Ishikawa (cell line): ENCODE measurements around the gene CCDC6.
A peak's percentile ranks its signal among the peaks of the same experiment; 100 is the strongest.

ENCODE experiments used
- CEBPB ChIP-seq: IDR thresholded peaks from 2 replicates; pipeline ENCODE4 v1.6.1; 2012
- CREB1 ChIP-seq: IDR thresholded peaks from 2 replicates; pipeline ENCODE4 v1.6.1; 2012; ENCODE audit warnings: low read depth
- EGR1 ChIP-seq: IDR thresholded peaks from 2 replicates; pipeline ENCODE4 v1.6.1; 2012
- EP300 ChIP-seq: IDR thresholded peaks from 2 replicates; pipeline ENCODE4 v1.6.1; 2012; ENCODE audit warnings: borderline replicate concordance
- FOXM1 ChIP-seq: IDR thresholded peaks from 2 replicates; pipeline ENCODE4 v1.6.1; 2012; ENCODE audit warnings: low read depth, borderline replicate concordance
- MAX ChIP-seq: IDR thresholded peaks from 2 replicates; pipeline ENCODE4 v1.6.1; 2012
- NFIC ChIP-seq: IDR thresholded peaks from 2 replicates; pipeline ENCODE4 v1.6.1; 2012
- RAD21 ChIP-seq: IDR thresholded peaks from 2 replicates; pipeline ENCODE4 v1.6.1; 2012; ENCODE audit warnings: low read depth
- REST ChIP-seq: IDR thresholded peaks from 2 replicates; pipeline ENCODE4 v1.6.1; 2012; ENCODE audit warnings: low read depth, mild to moderate bottlenecking
- TAF1 ChIP-seq: IDR thresholded peaks from 2 replicates; pipeline ENCODE4 v1.6.1; 2012; ENCODE audit warnings: low read depth, mild to moderate bottlenecking
- TCF12 ChIP-seq: IDR thresholded peaks from 2 replicates; pipeline ENCODE4 v1.6.1; 2012; ENCODE audit warnings: low read depth
- TEAD4 ChIP-seq: IDR thresholded peaks from 2 replicates; pipeline ENCODE4 v1.6.1; 2012
- USF1 ChIP-seq: IDR thresholded peaks from 2 replicates; pipeline ENCODE4 v1.6.1; 2012
- YY1 ChIP-seq: IDR thresholded peaks from 2 replicates; pipeline ENCODE4 v1.6.1; 2012; ENCODE audit warnings: low read depth
- ZBTB7A ChIP-seq: IDR thresholded peaks from 2 replicates; pipeline ENCODE4 v1.6.1; 2012; ENCODE audit warnings: low read depth

CCDC6 gene

GRCh38 chr10:59868696-59869593, 37.4 kb downstream of the CCDC6 start:
- TF ChIP-seq FOXM1 = no peak
- TF ChIP-seq EP300 = no peak
- no peak for TF ChIP-seq RAD21
- TF ChIP-seq TAF1 = no peak
- TF ChIP-seq TCF12 = no peak
- no peak for TF ChIP-seq ZBTB7A

- TF ChIP-seq NFIC (no peak), TEAD4 (no peak), YY1 (no peak), CREB1 (no peak)
These were observed 38.8 kb downstream of the CCDC6 start for GRCh38 chr10:59867590-59867989.

GRCh38 chr10:59865101-59865500, 41.3 kb downstream of the CCDC6 start:
- peak; percentile 62 for TF ChIP-seq NFIC
- TF ChIP-seq TCF12 = peak; percentile 56; the same call in 1 of the 2 replicates
- no peak for TF ChIP-seq YY1
- TF ChIP-seq EGR1 = no peak
- TF ChIP-seq RAD21 = peak; percentile 89
- TF ChIP-seq TEAD4 = peak; percentile 43

GRCh38 chr10:59864141-59864962, 42.0 kb downstream of the CCDC6 start:
- TF ChIP-seq TEAD4 (no peak; the same call in 1 of the 2 replicates), YY1 (no peak), NFIC (peak; percentile 59)

- TF ChIP-seq CREB1 = no peak
- no peak for TF ChIP-seq RAD21
- no peak for TF ChIP-seq EGR1
- no peak for TF ChIP-seq MAX
- no peak for TF ChIP-seq TEAD4
- no peak for TF ChIP-seq CEBPB
- no peak for TF ChIP-seq ZBTB7A
- TF ChIP-seq USF1 = no peak
- no peak for TF ChIP-seq NFIC
- TF ChIP-seq YY1 = no peak
- TF ChIP-seq TAF1 = no peak
- TF ChIP-seq REST = no peak
- TF ChIP-seq FOXM1 = no peak
These were observed 46.8 kb downstream of the CCDC6 start for GRCh38 chr10:59859570-59859969.

GRCh38 chr10:59857921-59858320, 48.4 kb downstream of the CCDC6 start:
- TF ChIP-seq TEAD4 (no peak), USF1 (no peak), CEBPB (no peak), YY1 (no peak), TAF1 (no peak), FOXM1 (no peak), EGR1 (no peak), EP300 (no peak), NFIC (no peak), ZBTB7A (no peak), REST (no peak), CREB1 (no peak), TCF12 (no peak), RAD21 (no peak), MAX (no peak)
